GM21526 (cell line): Measurements from ENCODE around the gene PTGIS.
"Not testable (repeated sequence)": the region's sequence is repeated elsewhere in the genome, so short reads cannot be mapped to it uniquely, and the experiment has no call there.

Experiments used
- ATAC-seq: cut with Tn5 transposase; IDR thresholded peaks from one replicate; pipeline ENCODE4 v1.9.1; 2021; ENCODE audit warnings: moderate library complexity; ENCODE audit not compliant: unreplicated experiment, low FRiP score

Gene PTGIS

GRCh38 chr20:49579874-49580812, 12.2 kb upstream of the PTGIS start:
- ATAC-seq = no peak

- ATAC-seq = no peak
Measured at GRCh38 chr20:49579195-49579594, 11.3 kb upstream of the PTGIS start.

- ATAC-seq = no peak
Measured at GRCh38 chr20:49578436-49578835, 10.5 kb upstream of the PTGIS start.

GRCh38 chr20:49575551-49576060, 7.7 kb upstream of the PTGIS start:
- no peak for ATAC-seq

- no peak for ATAC-seq
Measured at GRCh38 chr20:49573900-49574416, 6.0 kb upstream of the PTGIS start.

GRCh38 chr20:49572857-49573256, 4.9 kb upstream of the PTGIS start:
- ATAC-seq = no peak

- ATAC-seq = no peak
Measured at GRCh38 chr20:49571553-49571835, 3.6 kb upstream of the PTGIS start.

GRCh38 chr20:49570828-49571552, 3.1 kb upstream of the PTGIS start:
- ATAC-seq = no peak

- ATAC-seq = no peak
Measured at GRCh38 chr20:49570161-49570827, 2.4 kb upstream of the PTGIS start.

GRCh38 chr20:49569411-49570115, 1.6 kb upstream of the PTGIS start:
- no peak for ATAC-seq

GRCh38 chr20:49568278-49569151, 578 bp upstream of the PTGIS start:
- ATAC-seq = no peak

GRCh38 chr20:49566401-49567364, 1.3 kb downstream of the PTGIS start:
- no peak for ATAC-seq

GRCh38 chr20:49564991-49565390, 2.9 kb downstream of the PTGIS start:
- not testable (repeated sequence) for ATAC-seq

- ATAC-seq = no peak
Measured at GRCh38 chr20:49563015-49563980, 4.6 kb downstream of the PTGIS start.

- ATAC-seq = no peak
Measured at GRCh38 chr20:49562311-49563014, 5.5 kb downstream of the PTGIS start.

- ATAC-seq = no peak
Measured at GRCh38 chr20:49561806-49562205, 6.1 kb downstream of the PTGIS start.
